Measurements from ENCODE around the gene MRPS17. TPM values are rescaled to one million over a fixed set of nuclear protein-coding genes. Genes with fewer than 3 reads are reported as not detected.

Gene MRPS17
- total RNA-seq, 2 experiments from 2014 or later = 21.7 to 22.3 TPM

DNA sequence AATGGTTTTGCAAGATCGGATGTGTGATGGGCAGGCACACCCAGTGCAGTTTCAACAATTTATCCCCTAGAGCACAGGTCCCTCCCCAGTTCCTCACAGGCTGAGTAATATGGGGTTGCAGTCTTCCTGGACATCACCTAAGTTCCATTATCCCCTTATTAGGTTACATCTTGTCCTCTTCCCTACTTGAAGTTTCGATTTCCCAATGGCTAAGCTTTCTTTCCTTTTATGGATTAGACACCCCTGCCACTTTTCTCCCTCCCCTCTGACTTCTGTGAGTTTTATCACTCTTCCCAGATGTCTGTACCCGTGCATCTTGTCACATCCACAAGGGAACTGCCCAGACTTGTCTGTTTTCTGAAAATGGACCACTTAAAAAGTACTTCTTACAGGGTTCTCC lies 10.3 kb downstream of the MRPS17 start:
- H3K9me3 Mint-ChIP-seq = no peaks in the 10 kb centered on the region
- H3K27ac Mint-ChIP-seq = no peak overlapping the region
- no peak for DNase-seq
- H3K27me3 Mint-ChIP-seq = no peaks in the 10 kb centered on the region
- peaks cover 24% of the 10 kb centered on the region for H3K4me1 Mint-ChIP-seq (ENCODE audit: low read depth)
- no peak overlapping the region for H3K4me3 Mint-ChIP-seq
- POLR2A ChIA-PET = no interaction called here
- H3K36me3 Mint-ChIP-seq = peaks cover 7% of the 10 kb centered on the region
- intact Hi-C loops (cut with micrococcal nuclease) = no loop called here
- CTCF ChIA-PET = interaction anchor here (0.6 to 1.3 kb wide), 2 partner anchors 11 to 320 kb away, joined by 3 read pairs; no protein-coding TSS in a partner anchor

- DNase-seq = no peak
- Mint-ChIP-seq H3K4me3 (peak overlapping the region; percentile 68), H3K36me3 (peaks cover 1% of the 10 kb centered on the region), H3K4me1 (ENCODE audit: low read depth) (peaks cover 29% of the 10 kb centered on the region), H3K27me3 (no peaks in the 10 kb centered on the region), H3K27ac (peak overlapping the region; percentile 50), H3K9me3 (no peaks in the 10 kb centered on the region)
- intact Hi-C loops (cut with micrococcal nuclease) = loop anchor here (1.0 to 2.0 kb wide), 4 partner anchors 12 to 322 kb away; partner anchors contain the start of genes CCT6A, MRPS17, PSPH and ZNF713
- ChIA-PET POLR2A (interaction anchor here (0.6 to 0.8 kb wide), 4 partner anchors 9 to 1204 kb away, joined by 3 to 4 read pairs (median 4); no protein-coding TSS in a partner anchor), CTCF (interaction anchor here (0.6 to 2.1 kb wide), 12 partner anchors 9 to 1182 kb away, joined by 3 to 29 read pairs (median 4); partner anchors contain the start of genes CCT6A, CHCHD2 and PSPH)
Measured at GRCh38 chr7:55963584-55964168, 12.0 kb downstream of the MRPS17 start.

- DNase-seq = peak; percentile 67
- intact Hi-C loops (cut with micrococcal nuclease) = loop anchor here (1.0 to 2.0 kb wide), 4 partner anchors 13 to 323 kb away; partner anchors contain the start of genes CCT6A, MRPS17, PSPH and ZNF713
- Mint-ChIP-seq H3K4me3 (peak within 1 kb of the TSS; percentile 84), H3K4me1 (ENCODE audit: low read depth) (peaks cover 32% of the 10 kb centered on the region), H3K27me3 (no peaks in the 10 kb centered on the region), H3K36me3 (peaks cover 3% of the 10 kb centered on the region), H3K27ac (peak within 1 kb of the TSS; percentile 85), H3K9me3 (no peaks in the 10 kb centered on the region)
- CTCF ChIA-PET = interaction anchor here (0.6 to 2.1 kb wide), 18 partner anchors 8 to 1182 kb away, joined by 3 to 29 read pairs (median 3); partner anchors contain the start of genes CCT6A, CHCHD2 and PSPH
- POLR2A ChIA-PET = interaction anchor here (0.6 to 1.3 kb wide), 7 partner anchors 9 to 1205 kb away, joined by 3 to 4 read pairs (median 3); partner anchors contain the start of genes CCT6A and PSPH
Measured at GRCh38 chr7:55964261-55965099, 12.8 kb downstream of the MRPS17 start, which contains the start of gene NIPSNAP2. Gene NIPSNAP2, plus strand, starts transcription at chr7:55964585. Its CDS starts 25 bp downstream, at chr7:55964610.

- no peaks in the 10 kb centered on the region for H3K9me3 Mint-ChIP-seq
- H3K4me1 Mint-ChIP-seq (ENCODE audit: low read depth) = peaks cover 34% of the 10 kb centered on the region
- no peaks in the 10 kb centered on the region for H3K27me3 Mint-ChIP-seq
- DNase-seq = no peak
- H3K27ac Mint-ChIP-seq = peak overlapping the region; percentile 85
- CTCF ChIA-PET = interaction anchor here (0.7 to 2.1 kb wide), 8 partner anchors 9 to 685 kb away, joined by 3 to 29 read pairs (median 3); no protein-coding TSS in a partner anchor
- intact Hi-C loops (cut with micrococcal nuclease) = loop anchor here (2.0 kb wide), 1 partner anchor 86 kb away; the partner anchor contains the start of genes CCT6A and PSPH
- H3K4me3 Mint-ChIP-seq = peak overlapping the region; percentile 84
- H3K36me3 Mint-ChIP-seq = peaks cover 4% of the 10 kb centered on the region
- POLR2A ChIA-PET = interaction anchor here (0.9 to 1.3 kb wide), 3 partner anchors 35 to 102 kb away, joined by 3 to 4 read pairs (median 3); partner anchors contain the start of genes CCT6A and PSPH
Measured at GRCh38 chr7:55965100-55965470, 13.4 kb downstream of the MRPS17 start.

DNA sequence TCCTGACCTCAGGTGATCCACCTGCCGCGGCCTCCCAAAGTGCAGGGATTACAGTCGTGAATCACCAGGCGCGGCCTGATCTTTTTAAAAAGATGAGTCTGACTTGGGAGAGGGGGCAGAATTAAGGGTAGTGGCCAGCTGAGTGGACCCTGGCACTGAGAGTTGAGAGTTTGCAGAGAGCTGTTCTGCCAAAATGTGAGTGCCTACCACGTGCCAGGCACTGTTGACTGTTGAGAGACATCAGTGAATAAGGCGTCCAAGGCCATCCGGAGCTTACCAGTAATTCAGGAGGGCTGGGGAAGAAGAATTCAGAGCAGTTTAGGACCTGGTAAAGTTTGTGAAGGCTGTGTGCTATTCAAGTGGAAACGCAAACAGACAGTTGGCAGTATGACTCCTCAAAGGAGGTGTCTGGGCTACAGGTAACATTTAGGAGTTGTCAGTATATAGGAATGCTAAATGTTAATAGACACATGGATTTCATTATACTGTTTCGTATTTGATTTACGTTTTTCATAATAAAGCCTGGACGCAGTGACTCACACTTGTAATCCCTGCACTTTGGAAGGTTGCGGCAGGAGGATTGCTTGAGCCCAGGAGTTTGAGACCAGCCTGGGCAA lies 14.2 kb downstream of the MRPS17 start:
- H3K9me3 Mint-ChIP-seq = no peaks in the 10 kb centered on the region
- no peak for DNase-seq
- POLR2A ChIA-PET = no interaction called here
- H3K27me3 Mint-ChIP-seq = no peaks in the 10 kb centered on the region
- H3K4me1 Mint-ChIP-seq (ENCODE audit: low read depth) = peaks cover 39% of the 10 kb centered on the region
- H3K36me3 Mint-ChIP-seq = peaks cover 4% of the 10 kb centered on the region
- intact Hi-C loops (cut with micrococcal nuclease) = loop anchor here (2.0 kb wide), 1 partner anchor 85 kb away; the partner anchor contains the start of genes CCT6A and PSPH
- CTCF ChIA-PET = interaction anchor here (0.6 to 1.3 kb wide), 2 partner anchors 28 to 109 kb away, joined by 3 read pairs; no protein-coding TSS in a partner anchor
- no peak overlapping the region for H3K27ac Mint-ChIP-seq
- peak overlapping the region; percentile 84 for H3K4me3 Mint-ChIP-seq

DNA sequence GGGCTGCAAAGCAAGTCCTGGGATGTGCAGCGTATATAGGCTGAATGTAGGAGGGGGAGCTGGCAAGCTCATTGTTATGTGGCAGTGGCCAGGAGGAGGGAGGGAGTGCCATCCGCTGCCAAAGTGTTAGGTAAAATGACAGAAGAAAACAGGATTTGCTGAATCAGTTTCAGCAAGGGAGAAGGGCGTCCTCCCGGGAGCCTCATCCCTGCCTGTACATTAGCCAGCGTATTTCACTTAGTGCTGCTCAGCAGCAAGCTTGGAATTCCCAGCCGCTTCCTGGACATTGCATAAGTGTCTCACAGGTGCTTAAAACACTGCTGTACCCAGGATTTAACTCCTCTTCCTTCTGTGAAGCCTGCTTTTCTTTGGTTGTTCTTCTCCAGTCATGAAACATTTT lies 15.2 kb downstream of the MRPS17 start:
- no peaks in the 10 kb centered on the region for H3K9me3 Mint-ChIP-seq
- ChIA-PET CTCF (interaction anchor here (1.6 kb wide), 1 partner anchor 712 kb away, joined by 4 read pairs; no protein-coding TSS in a partner anchor), POLR2A (no interaction called here)
- H3K4me3 Mint-ChIP-seq = no peak overlapping the region
- no peak overlapping the region for H3K27ac Mint-ChIP-seq
- H3K4me1 Mint-ChIP-seq (ENCODE audit: low read depth) = peaks cover 39% of the 10 kb centered on the region
- H3K27me3 Mint-ChIP-seq = no peaks in the 10 kb centered on the region
- no peak for DNase-seq
- intact Hi-C loops (cut with micrococcal nuclease) = no loop called here
- peaks cover 4% of the 10 kb centered on the region for H3K36me3 Mint-ChIP-seq

DNA sequence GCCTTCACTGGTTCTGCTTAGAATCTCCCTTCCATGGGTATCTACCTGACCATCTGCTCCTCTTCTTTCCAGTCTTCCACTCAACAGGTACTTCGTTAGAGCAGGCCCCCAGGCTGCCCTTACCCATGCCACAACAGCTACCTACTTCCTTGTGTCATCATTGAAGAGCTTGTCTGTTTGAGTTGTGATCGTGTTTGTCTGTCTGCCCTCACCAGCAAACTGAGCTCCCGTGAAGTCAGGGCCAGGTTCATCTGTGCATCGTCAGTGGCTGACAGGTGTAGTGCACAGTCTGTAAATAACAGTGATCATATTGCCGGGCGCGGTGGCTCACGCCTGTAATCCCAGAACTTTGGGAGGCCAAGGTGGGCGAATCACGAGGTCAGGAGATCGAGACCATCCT lies 17.7 kb downstream of the MRPS17 start:
- peaks cover 29% of the 10 kb centered on the region for H3K4me1 Mint-ChIP-seq (ENCODE audit: low read depth)
- H3K9me3 Mint-ChIP-seq = no peaks in the 10 kb centered on the region
- H3K4me3 Mint-ChIP-seq = no peak overlapping the region
- intact Hi-C loops (cut with micrococcal nuclease) = no loop called here
- H3K27me3 Mint-ChIP-seq = no peaks in the 10 kb centered on the region
- peaks cover 4% of the 10 kb centered on the region for H3K36me3 Mint-ChIP-seq
- ChIA-PET CTCF (no interaction called here), POLR2A (no interaction called here)
- DNase-seq = no peak
- no peak overlapping the region for H3K27ac Mint-ChIP-seq

GRCh38 chr7:55970561-55970960 lies 18.9 kb downstream of the MRPS17 start:
- ChIA-PET POLR2A (no interaction called here), CTCF (interaction anchor here (1.3 kb wide), 1 partner anchor 9 kb away, joined by 3 read pairs; no protein-coding TSS in a partner anchor)
- Mint-ChIP-seq H3K4me1 (ENCODE audit: low read depth) (peaks cover 24% of the 10 kb centered on the region), H3K36me3 (peaks cover 4% of the 10 kb centered on the region), H3K4me3 (no peak overlapping the region), H3K27ac (no peak overlapping the region), H3K9me3 (no peaks in the 10 kb centered on the region), H3K27me3 (no peaks in the 10 kb centered on the region)
- intact Hi-C loops (cut with micrococcal nuclease) = no loop called here
- DNase-seq = no peak

DNA sequence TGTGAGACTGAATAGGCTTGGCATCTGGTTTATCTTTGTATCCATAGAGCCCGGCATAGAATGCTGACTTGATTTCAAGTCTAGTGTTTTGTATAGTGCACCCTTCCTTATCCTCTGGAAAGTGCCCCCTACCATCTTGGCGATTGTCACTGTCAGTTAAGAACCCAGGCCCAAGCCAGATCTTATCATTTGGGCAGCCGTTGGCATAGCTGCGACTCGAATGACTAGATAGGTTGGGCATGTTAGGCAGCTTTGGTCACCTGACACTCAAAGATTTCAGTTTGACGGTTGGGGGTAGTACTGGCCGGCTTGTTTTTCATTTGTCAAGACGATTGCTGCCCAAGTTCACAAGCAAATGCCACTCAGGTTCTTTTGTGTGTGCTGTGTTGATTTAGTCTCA lies 19.3 kb downstream of the MRPS17 start:
- intact Hi-C loops (cut with micrococcal nuclease) = no loop called here
- Mint-ChIP-seq H3K4me3 (no peak overlapping the region), H3K9me3 (no peaks in the 10 kb centered on the region), H3K4me1 (ENCODE audit: low read depth) (peaks cover 20% of the 10 kb centered on the region), H3K36me3 (peaks cover 4% of the 10 kb centered on the region), H3K27me3 (no peaks in the 10 kb centered on the region), H3K27ac (no peak overlapping the region)
- no peak for DNase-seq
- ChIA-PET POLR2A (no interaction called here), CTCF (interaction anchor here (1.3 kb wide), 1 partner anchor 8 kb away, joined by 3 read pairs; no protein-coding TSS in a partner anchor)

DNA sequence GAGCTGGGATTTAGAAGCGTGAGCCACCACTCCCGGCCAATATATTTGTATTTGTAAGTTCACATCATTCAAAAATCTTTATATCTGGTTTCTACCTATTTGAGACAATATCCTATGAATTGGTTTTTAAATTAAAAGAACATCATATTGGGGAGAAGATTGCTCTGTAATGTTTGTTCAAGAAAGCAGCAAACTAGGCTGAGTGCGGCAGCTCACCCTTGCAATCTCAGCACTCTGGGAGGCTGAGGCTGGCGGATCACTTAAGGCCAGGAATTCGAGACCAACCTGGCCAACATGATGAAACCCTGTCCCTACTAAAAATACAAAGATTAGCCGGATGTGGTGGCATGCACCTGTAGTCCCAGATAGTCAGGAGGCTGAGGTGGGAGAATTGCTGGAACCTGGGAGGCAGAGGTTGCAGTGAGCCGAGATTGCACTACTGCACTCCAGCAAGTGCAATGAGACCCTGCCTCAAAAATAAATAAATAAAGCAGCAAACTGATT lies 22.1 kb downstream of the MRPS17 start:
- DNase-seq = no peak
- H3K36me3 Mint-ChIP-seq = peaks cover 6% of the 10 kb centered on the region
- H3K27ac Mint-ChIP-seq = no peak overlapping the region
- POLR2A ChIA-PET = no interaction called here
- no peak overlapping the region for H3K4me3 Mint-ChIP-seq
- no peaks in the 10 kb centered on the region for H3K27me3 Mint-ChIP-seq
- no peaks in the 10 kb centered on the region for H3K9me3 Mint-ChIP-seq
- H3K4me1 Mint-ChIP-seq (ENCODE audit: low read depth) = peaks cover 11% of the 10 kb centered on the region
- CTCF ChIA-PET = no interaction called here
- intact Hi-C loops (cut with micrococcal nuclease) = no loop called here

DNA sequence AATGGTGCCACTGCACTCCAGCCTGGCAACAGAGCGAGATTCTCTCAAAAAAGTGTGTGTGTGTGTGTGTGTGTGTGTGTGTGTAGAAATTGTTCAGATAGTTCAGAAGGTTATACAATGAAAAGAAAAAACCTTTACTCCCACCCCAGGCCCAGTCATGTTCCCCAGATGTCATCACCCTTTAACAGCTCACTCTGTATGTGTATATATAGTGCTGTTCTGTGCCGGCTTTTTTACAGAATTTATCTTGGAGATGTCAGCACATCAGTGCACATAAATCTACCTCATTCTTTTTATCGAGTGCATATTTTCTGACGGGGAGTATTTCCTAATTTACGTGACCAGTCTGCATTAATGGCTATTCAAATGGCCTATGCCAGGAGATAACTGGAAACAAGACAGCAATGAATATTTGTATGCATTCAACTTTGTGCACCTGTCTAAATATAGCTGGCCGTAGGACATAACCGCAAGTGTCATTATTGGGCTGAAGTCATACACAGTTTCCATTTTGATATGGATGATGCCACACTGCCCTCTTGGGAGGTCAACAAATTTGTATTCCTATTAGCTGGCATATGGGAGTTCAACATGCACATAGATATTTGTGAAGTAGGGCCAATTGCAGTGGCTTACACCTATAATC lies 24.4 kb downstream of the MRPS17 start:
- Mint-ChIP-seq H3K9me3 (no peaks in the 10 kb centered on the region), H3K27me3 (no peaks in the 10 kb centered on the region), H3K27ac (no peak overlapping the region), H3K4me1 (ENCODE audit: low read depth) (peaks cover 2% of the 10 kb centered on the region), H3K4me3 (no peak overlapping the region), H3K36me3 (peaks cover 18% of the 10 kb centered on the region)
- POLR2A ChIA-PET = interaction anchor here (0.6 kb wide), 1 partner anchor 72 kb away, joined by 3 read pairs; no protein-coding TSS in a partner anchor
- CTCF ChIA-PET = no interaction called here
- no peak for DNase-seq
- intact Hi-C loops (cut with micrococcal nuclease) = no loop called here
